Choroid plexus epithelial cell (primary cell): ENCODE data around the gene ST7L.

Experiments used
- DNase-seq: peaks from one replicate; pipeline ENCODE4 v3.0.0-alpha.2; 2010; ENCODE audit warnings: low read depth
- H3K4me3 ChIP-seq: 2 replicates; pipeline ENCODE4 v1.5.1; 2011; ENCODE audit warnings: low read depth, mild to moderate bottlenecking, control low read depth, low read length, moderate library complexity
- TF ChIP-seq, protein P1 (sequence below): conservative IDR thresholded peaks from 2 replicates; pipeline ENCODE4 v1.5.1; 2011; ENCODE audit warnings: low read depth, mild to moderate bottlenecking, control low read depth, inconsistent platforms, low read length, moderate library complexity

Gene ST7L

DNA sequence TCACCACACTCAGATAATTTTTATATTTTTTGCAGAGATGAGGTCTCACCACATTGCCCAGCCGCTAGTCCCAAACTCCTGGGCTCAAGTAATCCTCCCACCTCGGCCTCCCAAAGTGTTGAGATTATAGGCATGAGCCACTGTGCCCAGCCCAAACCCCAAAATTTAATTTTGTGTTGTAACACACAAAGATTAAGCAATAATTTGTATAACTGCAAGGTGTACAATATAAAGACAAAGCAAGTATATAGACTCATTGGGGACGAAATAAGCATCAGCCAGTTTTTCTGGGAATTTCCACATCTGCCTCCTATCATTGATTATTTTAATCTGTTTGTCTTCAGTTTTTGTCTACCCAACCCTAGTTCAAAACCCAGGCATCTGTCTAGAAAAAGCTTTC, 42.7 kb downstream of the ST7L start:
- TF ChIP-seq, protein P1, sequence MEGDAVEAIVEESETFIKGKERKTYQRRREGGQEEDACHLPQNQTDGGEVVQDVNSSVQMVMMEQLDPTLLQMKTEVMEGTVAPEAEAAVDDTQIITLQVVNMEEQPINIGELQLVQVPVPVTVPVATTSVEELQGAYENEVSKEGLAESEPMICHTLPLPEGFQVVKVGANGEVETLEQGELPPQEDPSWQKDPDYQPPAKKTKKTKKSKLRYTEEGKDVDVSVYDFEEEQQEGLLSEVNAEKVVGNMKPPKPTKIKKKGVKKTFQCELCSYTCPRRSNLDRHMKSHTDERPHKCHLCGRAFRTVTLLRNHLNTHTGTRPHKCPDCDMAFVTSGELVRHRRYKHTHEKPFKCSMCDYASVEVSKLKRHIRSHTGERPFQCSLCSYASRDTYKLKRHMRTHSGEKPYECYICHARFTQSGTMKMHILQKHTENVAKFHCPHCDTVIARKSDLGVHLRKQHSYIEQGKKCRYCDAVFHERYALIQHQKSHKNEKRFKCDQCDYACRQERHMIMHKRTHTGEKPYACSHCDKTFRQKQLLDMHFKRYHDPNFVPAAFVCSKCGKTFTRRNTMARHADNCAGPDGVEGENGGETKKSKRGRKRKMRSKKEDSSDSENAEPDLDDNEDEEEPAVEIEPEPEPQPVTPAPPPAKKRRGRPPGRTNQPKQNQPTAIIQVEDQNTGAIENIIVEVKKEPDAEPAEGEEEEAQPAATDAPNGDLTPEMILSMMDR: no peak
- H3K4me3 ChIP-seq: no peak overlapping the region
- DNase-seq: no peak

DNA sequence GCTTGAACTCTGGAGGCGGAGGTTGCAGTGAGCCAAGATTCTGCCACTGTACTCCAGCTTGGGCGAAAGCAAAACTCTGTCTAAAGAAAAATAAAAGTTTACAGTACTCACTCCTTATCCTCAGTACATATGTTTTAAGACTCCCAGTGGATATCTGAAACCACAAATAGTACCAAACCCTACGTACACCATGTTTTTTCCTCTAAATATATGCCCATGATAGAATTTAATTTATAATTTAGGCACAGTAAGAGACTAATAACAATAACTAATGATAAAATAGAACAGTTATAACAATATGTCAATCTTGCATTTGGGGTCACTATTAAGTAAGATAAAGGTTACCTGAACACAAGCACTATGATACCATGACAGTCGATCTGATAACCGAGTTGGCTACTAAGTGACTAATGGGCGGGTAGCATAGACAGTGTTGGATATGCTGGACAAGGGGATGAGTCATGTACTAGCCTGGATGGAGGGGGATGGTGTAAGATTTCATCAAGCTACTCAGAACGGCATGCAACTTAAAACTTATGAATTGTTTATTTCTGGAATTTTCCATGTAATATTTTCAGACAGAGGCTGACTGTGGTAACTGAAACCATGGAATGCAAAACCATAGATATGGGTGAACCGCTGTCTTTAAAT, 43.7 kb downstream of the ST7L start:
- no peak overlapping the region for H3K4me3 ChIP-seq
- DNase-seq: peak; percentile 98
- TF ChIP-seq, protein P1: no peak

DNA sequence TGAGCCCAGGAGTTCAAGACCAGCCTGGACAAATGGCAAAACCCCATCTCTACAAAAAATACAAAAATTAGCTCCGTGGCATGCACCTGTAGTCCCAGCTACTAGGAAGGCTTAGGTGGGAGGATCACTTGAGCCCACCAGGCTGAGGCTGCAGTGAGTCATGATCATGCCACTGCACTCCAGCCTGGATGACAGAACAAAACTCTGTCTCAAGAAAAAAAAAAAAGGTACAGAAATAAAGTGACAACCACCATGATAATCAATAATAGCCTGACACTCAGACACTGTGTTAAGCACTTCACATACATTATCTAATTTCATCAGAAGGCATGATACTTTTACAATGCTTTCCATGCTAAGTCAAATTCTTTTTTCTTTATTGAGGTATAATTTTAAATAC, 53.1 kb downstream of the ST7L start:
- TF ChIP-seq, protein P1: no peak

DNA sequence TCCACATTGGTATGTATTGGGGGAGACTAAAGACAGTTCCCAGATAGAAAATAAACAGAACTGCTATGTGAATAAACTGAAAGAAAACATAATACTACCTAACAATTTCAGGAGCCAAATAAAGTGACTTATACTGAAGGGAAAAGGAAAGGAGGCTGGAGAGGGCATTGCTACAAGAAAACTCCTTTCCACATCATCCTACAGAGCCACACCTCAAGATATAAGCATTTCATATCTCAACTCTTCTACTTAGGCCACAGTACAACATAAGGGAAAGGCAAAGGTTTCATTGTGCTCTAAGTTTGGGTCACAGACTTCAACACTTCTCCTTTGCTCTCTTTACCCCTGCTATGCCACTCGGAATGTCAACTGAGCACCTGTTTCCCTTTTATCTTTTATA, 54.9 kb downstream of the ST7L start:
- TF ChIP-seq, protein P1: no peak
- no peak for DNase-seq
- H3K4me3 ChIP-seq: no peak overlapping the region

More for the DNA sequence above, 53.1 kb downstream of the ST7L start:
- DNase-seq: no peak
- no peak overlapping the region for H3K4me3 ChIP-seq

DNA sequence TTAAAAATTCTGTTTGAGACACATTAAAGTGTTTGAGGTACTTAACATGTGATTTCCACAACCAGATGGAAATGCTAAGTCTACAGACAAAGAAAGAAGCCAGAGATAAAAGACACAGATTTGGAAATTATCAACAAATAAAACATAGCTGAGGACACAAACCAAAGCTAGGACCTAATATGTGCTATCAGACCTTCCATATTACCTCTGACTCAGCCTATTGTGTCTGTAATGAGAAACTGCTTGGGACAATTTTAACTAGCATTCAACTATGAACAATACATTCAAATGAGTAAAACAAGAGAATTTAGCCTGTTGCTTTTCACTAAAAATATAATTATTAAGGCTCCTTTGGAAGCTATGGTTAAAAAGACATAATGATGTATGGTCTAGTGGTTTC, 55.6 kb downstream of the ST7L start:
- DNase-seq: no peak
- no peak overlapping the region for H3K4me3 ChIP-seq
- TF ChIP-seq, protein P1: no peak

DNA sequence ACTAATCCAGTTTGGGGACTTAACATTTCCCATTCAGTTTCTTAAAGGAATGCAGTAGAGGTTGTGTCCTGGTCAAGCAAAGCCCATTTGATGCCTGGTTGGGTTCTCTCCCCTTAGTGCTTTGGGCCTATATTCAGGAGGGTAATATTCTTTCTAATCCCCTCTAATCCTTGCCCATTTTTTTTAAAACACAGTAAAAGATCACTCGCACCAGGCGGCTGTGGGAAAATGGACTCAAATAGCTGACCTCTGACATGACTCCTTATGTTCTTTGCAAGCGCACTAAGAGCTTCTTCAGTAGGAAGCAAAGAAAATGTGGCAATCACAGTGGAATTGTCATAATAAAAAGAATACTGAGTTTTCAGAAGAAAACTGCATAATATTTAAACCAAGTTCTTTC, 60.3 kb downstream of the ST7L start:
- H3K4me3 ChIP-seq: no peak overlapping the region
- no peak for DNase-seq
- TF ChIP-seq, protein P1: no peak

DNA sequence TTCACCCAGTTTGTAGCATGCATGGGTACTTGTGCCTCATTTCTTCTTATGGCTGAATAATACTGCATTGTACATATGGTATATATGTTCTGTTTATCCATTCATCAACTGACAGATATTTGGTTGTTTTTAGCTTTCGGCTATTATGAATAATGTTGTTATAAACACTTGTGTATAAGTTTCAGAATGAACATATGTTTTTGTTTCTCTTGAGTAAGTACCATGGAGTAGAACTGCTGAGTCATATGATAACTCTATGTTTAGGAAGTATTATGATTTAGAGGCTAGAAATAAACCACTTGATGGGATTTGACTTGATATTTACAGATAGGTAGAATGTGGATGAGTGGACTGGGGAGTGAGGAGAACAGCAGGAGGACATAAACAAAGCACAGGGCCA, 61.6 kb downstream of the ST7L start:
- TF ChIP-seq, protein P1: no peak
- no peak overlapping the region for H3K4me3 ChIP-seq
- DNase-seq: peak; percentile 59
